ENCODE measurements around the gene TMEM178B. TPM values are rescaled to one million over a fixed set of nuclear protein-coding genes. Genes with fewer than 3 reads are reported as not detected.

Gene TMEM178B
- total RNA-seq, 1 experiment from 2014 or later = 0.39 TPM

GRCh38 chr7:141291541-141291940 is 217.7 kb downstream of the TMEM178B start:
- no TSS peak for BruUV-seq (replicated peaks)
- CTCF ChIA-PET = no interaction called here

DNA sequence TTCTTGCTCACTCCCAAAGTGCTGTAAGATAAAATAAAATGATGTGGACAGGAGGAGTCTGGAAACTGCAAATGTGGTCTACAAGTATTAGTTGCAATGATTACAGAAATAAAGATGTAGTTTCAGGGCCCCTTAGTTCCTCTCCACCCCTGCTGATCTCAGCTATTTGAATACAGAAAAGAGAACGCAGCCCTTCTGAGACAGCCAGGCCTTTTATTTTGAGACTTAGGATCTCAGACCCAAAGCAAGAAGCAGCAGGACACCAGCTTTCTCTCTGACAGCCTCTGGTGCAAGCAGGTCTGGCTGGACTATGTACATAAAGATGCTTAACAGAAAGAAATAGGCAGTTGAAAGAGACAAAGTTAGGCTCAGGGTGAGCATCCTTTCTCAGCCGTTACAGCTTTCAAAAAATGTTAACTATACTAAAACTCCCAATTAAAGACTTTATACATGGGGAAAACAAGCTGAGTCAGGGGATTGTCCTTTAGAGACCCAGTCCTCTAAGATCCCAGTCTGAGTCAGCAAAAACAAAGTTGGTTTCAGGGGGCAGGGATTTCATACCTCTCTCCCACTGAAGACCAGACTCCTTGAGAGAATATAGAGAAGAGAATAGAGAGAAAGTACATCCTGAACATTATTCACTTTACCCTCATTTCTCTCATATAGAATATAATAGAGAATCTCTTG is 220.4 kb downstream of the TMEM178B start:
- POLR2A ChIA-PET = no interaction called here
- ATAC-seq = no peak
- in situ Hi-C loops (cut with HindIII; ENCODE audit: low pct_unique_long_range_greater_than_20kb, low sequenced_read_pairs) = no loop called here

More at GRCh38 chr7:141291541-141291940, 217.7 kb downstream of the TMEM178B start:
- no peak overlapping the region for H3K4me3 ChIP-seq (ENCODE audit: low read depth in 2 of 2, low read length in 2 of 2)
- POLR2A ChIA-PET = no interaction called here
- intact Hi-C loops (cut with micrococcal nuclease; ENCODE audit: unreplicated experiment) = no loop called here
- no peaks in the 10 kb centered on the region for H3K36me3 ChIP-seq (ENCODE audit: control insufficient read depth, insufficient read depth, low read length)
- no peaks in the 10 kb centered on the region for H3K4me1 ChIP-seq (ENCODE audit: control insufficient read depth, insufficient read depth, low read length)
- no peak for ATAC-seq
- H3K27ac ChIP-seq (ENCODE audit: low read length) = no peak overlapping the region
- no peaks in the 10 kb centered on the region for H3K9me3 ChIP-seq (ENCODE audit: control insufficient read depth, insufficient read depth, low read depth, low read length)
- no peak for DNase-seq (ENCODE audit: low read depth, low spot score)
- in situ Hi-C loops (cut with HindIII; ENCODE audit: low pct_unique_long_range_greater_than_20kb, low sequenced_read_pairs) = no loop called here
- TF ChIP-seq SIN3A (IDR thresholded peaks at IDR 0.05; ENCODE audit: borderline replicate concordance, insufficient read depth, low read depth, low read length) (no peak), POLR2AphosphoS5 (IDR thresholded peaks at IDR 0.05; ENCODE audit: low read depth, low read length) (no peak), TCF7L2 (IDR thresholded peaks at IDR 0.05; ENCODE audit: low read depth, low read length) (no peak)
- TF ChIP-seq, protein P1, sequence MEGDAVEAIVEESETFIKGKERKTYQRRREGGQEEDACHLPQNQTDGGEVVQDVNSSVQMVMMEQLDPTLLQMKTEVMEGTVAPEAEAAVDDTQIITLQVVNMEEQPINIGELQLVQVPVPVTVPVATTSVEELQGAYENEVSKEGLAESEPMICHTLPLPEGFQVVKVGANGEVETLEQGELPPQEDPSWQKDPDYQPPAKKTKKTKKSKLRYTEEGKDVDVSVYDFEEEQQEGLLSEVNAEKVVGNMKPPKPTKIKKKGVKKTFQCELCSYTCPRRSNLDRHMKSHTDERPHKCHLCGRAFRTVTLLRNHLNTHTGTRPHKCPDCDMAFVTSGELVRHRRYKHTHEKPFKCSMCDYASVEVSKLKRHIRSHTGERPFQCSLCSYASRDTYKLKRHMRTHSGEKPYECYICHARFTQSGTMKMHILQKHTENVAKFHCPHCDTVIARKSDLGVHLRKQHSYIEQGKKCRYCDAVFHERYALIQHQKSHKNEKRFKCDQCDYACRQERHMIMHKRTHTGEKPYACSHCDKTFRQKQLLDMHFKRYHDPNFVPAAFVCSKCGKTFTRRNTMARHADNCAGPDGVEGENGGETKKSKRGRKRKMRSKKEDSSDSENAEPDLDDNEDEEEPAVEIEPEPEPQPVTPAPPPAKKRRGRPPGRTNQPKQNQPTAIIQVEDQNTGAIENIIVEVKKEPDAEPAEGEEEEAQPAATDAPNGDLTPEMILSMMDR (IDR thresholded peaks at IDR 0.05) = no peak
- no peaks in the 10 kb centered on the region; the same call in 1 of the 2 replicates for H3K27me3 ChIP-seq (ENCODE audit: control insufficient read depth, insufficient read depth, low read length)

More for the DNA sequence above, 220.4 kb downstream of the TMEM178B start:
- CTCF ChIA-PET = no interaction called here
- H3K36me3 ChIP-seq (ENCODE audit: control insufficient read depth, insufficient read depth, low read length) = no peaks in the 10 kb centered on the region
- BruUV-seq (replicated peaks) = no TSS peak
- no peaks in the 10 kb centered on the region for H3K9me3 ChIP-seq (ENCODE audit: control insufficient read depth, insufficient read depth, low read depth, low read length)
- DNase-seq (ENCODE audit: low read depth, low spot score) = no peak
- TF ChIP-seq TCF7L2 (IDR thresholded peaks at IDR 0.05; ENCODE audit: low read depth, low read length) (no peak), SIN3A (IDR thresholded peaks at IDR 0.05; ENCODE audit: borderline replicate concordance, insufficient read depth, low read depth, low read length) (no peak), POLR2AphosphoS5 (IDR thresholded peaks at IDR 0.05; ENCODE audit: low read depth, low read length) (no peak), REST (IDR thresholded peaks at IDR 0.05; ENCODE audit: insufficient read depth in 1 of 2, low read depth in 2 of 2, low read length in 1 of 2) (no peak)
- TF ChIP-seq, protein P1 (IDR thresholded peaks at IDR 0.05) = no peak
- no peaks in the 10 kb centered on the region for H3K4me1 ChIP-seq (ENCODE audit: control insufficient read depth, insufficient read depth, low read length)
- H3K27ac ChIP-seq (ENCODE audit: low read length) = no peak overlapping the region
- H3K27me3 ChIP-seq (ENCODE audit: control insufficient read depth, insufficient read depth, low read length) = no peaks in the 10 kb centered on the region; the same call in 1 of the 2 replicates
- intact Hi-C loops (cut with micrococcal nuclease; ENCODE audit: unreplicated experiment) = no loop called here
- no peak overlapping the region for H3K4me3 ChIP-seq (ENCODE audit: low read depth in 2 of 2, low read length in 2 of 2)

All from Panc1 (cell line).